B cell (primary cell): ENCODE data around the gene HOTAIR. TPM values are rescaled to one million over a fixed set of nuclear protein-coding genes. Genes with fewer than 3 reads are reported as not detected.

ENCODE experiments used
- ATAC-seq: fragments of 200-7000 bp; cut with Tn5 transposase; one replicate; pipeline ENCODE4 v1.10.0; 2021; ENCODE audit warnings: low read depth, mild to moderate bottlenecking, moderate number of reproducible peaks, moderate library complexity
- CTCF ChIA-PET: fragments of 350-600 bp; sonication (Branson Sonifier 250); formaldehyde crosslinking; loops from one replicate; lab custom pipeline; 2021; ENCODE audit warnings: antibody characterized with exemption, inconsistent platforms; lab: Charles Lee
- POLR2A ChIA-PET: fragments of 350-600 bp; sonication (Branson Sonifier 250); formaldehyde crosslinking; loops from one replicate; lab custom pipeline; 2021; ENCODE audit warnings: antibody characterized with exemption; lab: Charles Lee
- DNase-seq: peaks from one replicate; pipeline ENCODE4 v3.0.0; 2013
- H2AFZ ChIP-seq: 2 replicates; pipeline ENCODE4 v1.6.1; 2012; ENCODE audit warnings: mild to moderate bottlenecking, low read depth, low read length; ENCODE audit not compliant: insufficient read depth, poor library complexity, severe bottlenecking
- H3K27ac ChIP-seq, 2 donors: 1 replicate in 1 of 2; 2 replicates in 1 of 2; pipeline ENCODE4 v1.5.1; 2012 to 2013; ENCODE audit warnings: low read length in 2 of 2, mild to moderate bottlenecking in 2 of 2, moderate library complexity in 1 of 2
- H3K27me3 ChIP-seq, 4 experiments: fragments of 200-600 bp in 1 of 4; sonication (generic) in 1 of 4; replicated peaks in 1 of 4; 1 replicate in 2 of 4; 2 replicates in 2 of 4; pipeline versions ENCODE4 v1.6.1 to v1.7.0; 2013 to 2016; ENCODE audit warnings: low read length in 3 of 4, mild to moderate bottlenecking in 2 of 4, mixed read lengths in 1 of 4, moderate library complexity in 1 of 4; ENCODE audit not compliant: insufficient read depth in 4 of 4, control insufficient read depth in 3 of 4; ENCODE audit errors: control extremely low read depth in 1 of 4
- H3K36me3 ChIP-seq, 2 experiments: replicated peaks in 1 of 2; 1 replicate in 1 of 2; 2 replicates in 1 of 2; pipeline versions ENCODE4 v1.6.1 to v1.7.1; 2013; ENCODE audit warnings: low read length in 1 of 2; ENCODE audit not compliant: insufficient read depth in 2 of 2, control insufficient read depth in 1 of 2; ENCODE audit errors: control extremely low read depth in 1 of 2, extremely low read depth in 1 of 2
- H3K4me1 ChIP-seq, 2 donors: fragments of 200-600 bp in 1 of 2; sonication (generic) in 1 of 2; 1 replicate in 1 of 2; 2 replicates in 1 of 2; pipeline versions ENCODE4 v1.5.1 to v1.6.1; 2013 to 2017; ENCODE audit warnings: low read length in 2 of 2; ENCODE audit not compliant: control insufficient read depth in 2 of 2, insufficient read depth in 2 of 2
- H3K4me2 ChIP-seq: replicated peaks from 2 replicates; pipeline ENCODE3; 2012; ENCODE audit warnings: mild to moderate bottlenecking, low read depth, low read length; ENCODE audit not compliant: poor library complexity, severe bottlenecking
- H3K4me3 ChIP-seq, 5 experiments: fragments of 200-600 bp in 1 of 5; sonication (generic) in 1 of 5; 1 replicate in 3 of 5; 2 replicates in 2 of 5; pipeline versions ENCODE4 v1.5.1 to v1.7.0; 2011 to 2016; ENCODE audit warnings: low read length in 4 of 5, mild to moderate bottlenecking in 4 of 5, low read depth in 2 of 5, control low read depth in 1 of 5, moderate library complexity in 1 of 5; ENCODE audit not compliant: insufficient read depth in 1 of 5; ENCODE audit errors: control extremely low read depth in 1 of 5, extremely low read depth in 1 of 5
- H3K79me2 ChIP-seq: fragments of 200-600 bp; sonication (generic); one replicate; pipeline ENCODE4 v1.6.0; 2016; ENCODE audit warnings: low read length; ENCODE audit not compliant: control insufficient read depth, insufficient read depth
- H3K9ac ChIP-seq: fragments of 200-600 bp; sonication (generic); 2 replicates; pipeline ENCODE4 v1.6.1; 2017; ENCODE audit warnings: mild to moderate bottlenecking, low read length, moderate library complexity
- H3K9me3 ChIP-seq, 3 donors: one replicate each; pipeline versions ENCODE4 v1.6.1 to v1.7.1; 2013; ENCODE audit warnings: low read length in 2 of 3; ENCODE audit not compliant: control insufficient read depth in 2 of 3, insufficient read depth in 1 of 3; ENCODE audit errors: control extremely low read depth in 1 of 3
- H4K20me1 ChIP-seq: 2 replicates; pipeline ENCODE4 v1.6.0; 2012; ENCODE audit warnings: mild to moderate bottlenecking, low read length; ENCODE audit not compliant: insufficient read depth, control insufficient read depth, poor library complexity, severe bottlenecking
- H3K27ac Mint-ChIP-seq: one replicate; pipeline ENCODE4 v1.8.0; 2021; ENCODE audit warnings: mixed read lengths
- H3K27me3 Mint-ChIP-seq: one replicate; pipeline ENCODE4 v1.8.0; 2021; ENCODE audit warnings: mixed read lengths
- H3K4me1 Mint-ChIP-seq: one replicate; pipeline ENCODE4 v1.8.0; 2021; ENCODE audit warnings: mixed read lengths
- H3K4me3 Mint-ChIP-seq: one replicate; pipeline ENCODE4 v1.8.0; 2021; ENCODE audit warnings: mixed read lengths
- H3K9me3 Mint-ChIP-seq: one replicate; pipeline ENCODE4 v1.8.0; 2022; ENCODE audit warnings: mixed read lengths; ENCODE audit not compliant: insufficient read depth
- CTCF ChIP-seq: fragments of 200-600 bp; IDR thresholded peaks from one replicate; pipeline ENCODE4 v1.8.0; 2022; ENCODE audit warnings: antibody characterized with exemption, mild to moderate bottlenecking
- EZH2 ChIP-seq: IDR thresholded peaks from 2 replicates; pipeline ENCODE4 v1.6.1; 2012; ENCODE audit warnings: borderline replicate concordance, low read depth, mild to moderate bottlenecking, moderate library complexity, low read length; ENCODE audit not compliant: insufficient read depth, poor library complexity, severe bottlenecking
- WGBS: methylation state at CpG from one replicate; pipeline ENCODE4 v1.1.5; 2013; ENCODE audit warnings: missing lambda C conversion rate; ENCODE audit not compliant: insufficient coverage; 5-methylcytosine and 5-hydroxymethylcytosine counted together
- intact Hi-C: fragments of 100-400 bp; cut with micrococcal nuclease; formaldehyde crosslinking; loops from one replicate; pipeline ENCODE4 v1.10.0; 2022
- polyA plus RNA-seq: library from polyadenylated mRNA; depleted of rRNA; stranded (reverse); fragments of >200 nt; gene quantifications from 2 replicates; pipeline ENCODE4 v1.2.3, GENCODE V29; 2012
- total RNA-seq, 2 donors: library from RNA; stranded (reverse); fragments of 120-200 nt in 1 of 2; gene quantifications; 1 replicate in 1 of 2; 2 replicates in 1 of 2; pipeline versions ENCODE4 v1.2.3 to v1.2.4, GENCODE V29; 2013 to 2022

HOTAIR gene
- total and polyA plus RNA-seq, 2 donors (not counting 1 experiment from before 2014, with no cell fraction given), result not detected

DNA sequence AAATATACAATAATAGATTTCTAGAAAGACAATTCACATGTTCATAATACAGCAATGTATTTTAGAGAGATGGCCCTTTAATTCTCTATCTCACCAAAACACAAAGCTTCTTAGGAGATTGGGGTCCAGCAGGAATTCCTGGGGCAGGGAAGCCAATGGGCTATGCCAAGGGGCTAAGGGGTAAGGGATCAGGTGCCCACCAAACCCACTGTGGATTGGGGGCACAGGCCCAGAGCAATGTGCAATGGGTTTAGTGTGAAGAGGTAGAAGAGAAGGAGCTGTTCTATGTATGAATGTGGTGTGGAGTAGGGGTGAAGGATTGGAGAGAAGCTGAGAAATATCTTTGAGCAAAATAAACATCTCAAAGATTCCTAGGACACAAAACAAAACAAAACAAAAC lies 33.6 kb downstream of the HOTAIR start:
- Histone ChIP-seq H2AFZ (no peak overlapping the region), H3K9me3 (peaks cover 0 to 47% (median 1%) of the 10 kb centered on the region in 3 donors), H3K4me2 (no peak overlapping the region), H3K4me3 (no peak overlapping the region), H3K27ac (no peak overlapping the region), H3K9ac (no peak overlapping the region), H3K79me2 (no peaks in the 10 kb centered on the region), H3K36me3 (no peaks in the 10 kb centered on the region), H3K27me3 (peaks cover 0 to 86% (median 80%) of the 10 kb centered on the region in 4 experiments), H3K4me1 (peaks cover 4 to 20% of the 10 kb centered on the region in 2 donors), H4K20me1 (no peaks in the 10 kb centered on the region)
- H3K27me3 Mint-ChIP-seq, result peaks cover 76% of the 10 kb centered on the region
- no peak overlapping the region for H3K27ac Mint-ChIP-seq
- no peak for TF ChIP-seq CTCF
- no peak for TF ChIP-seq EZH2
- no peaks in the 10 kb centered on the region for H3K9me3 Mint-ChIP-seq
- ATAC-seq (no peak), DNase-seq (no peak)
- ChIA-PET POLR2A (no interaction called here), CTCF (interaction anchor here (0.8 kb wide), 1 partner anchor 65 kb away, joined by 3 read pairs; no protein-coding TSS in a partner anchor)
- H3K4me3 Mint-ChIP-seq, result no peak overlapping the region
- intact Hi-C loops, result loop anchor here (5.0 kb wide), 1 partner anchor 46 kb away; the partner anchor contains the start of gene HOXC10
- no peaks in the 10 kb centered on the region for H3K4me1 Mint-ChIP-seq

DNA sequence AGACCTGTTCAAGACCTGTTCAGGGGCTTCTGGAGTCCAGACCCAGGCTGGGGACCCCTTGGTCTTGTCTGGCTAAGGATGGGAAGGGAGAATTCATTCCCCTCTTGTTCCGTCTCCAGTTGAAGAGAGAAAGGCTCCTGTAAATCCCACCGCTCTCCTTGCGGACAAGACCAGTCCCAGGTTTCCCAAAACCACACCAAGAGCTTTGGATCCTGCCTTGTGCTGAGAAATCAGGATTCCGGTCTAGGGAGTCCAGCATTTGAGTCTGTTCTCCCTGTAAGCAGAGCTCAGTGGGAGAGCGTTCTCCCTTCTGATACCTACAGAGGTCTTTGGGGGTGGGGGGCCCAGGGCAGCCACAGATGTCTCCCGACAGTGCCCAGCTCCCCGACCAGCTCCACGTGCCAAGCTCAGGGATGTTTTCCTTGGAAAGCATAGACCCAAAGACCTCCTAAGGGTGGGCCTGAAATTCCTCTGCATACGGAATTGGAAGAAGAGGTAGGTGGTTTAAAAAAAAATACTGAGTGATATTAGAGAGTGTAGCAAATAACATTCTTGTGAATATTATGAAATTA lies 34.2 kb downstream of the HOTAIR start:
- Histone ChIP-seq H3K27me3 (peaks cover 0 to 85% (median 78%) of the 10 kb centered on the region in 4 experiments), H2AFZ (no peak overlapping the region), H3K27ac (no peak overlapping the region), H3K4me2 (no peak overlapping the region), H3K9me3 (peaks cover 0 to 50% (median 1%) of the 10 kb centered on the region in 3 donors), H3K79me2 (no peaks in the 10 kb centered on the region), H3K9ac (no peak overlapping the region), H3K4me3 (no peak overlapping the region), H3K4me1 (peaks cover 7 to 24% of the 10 kb centered on the region in 2 donors), H4K20me1 (no peaks in the 10 kb centered on the region), H3K36me3 (no peaks in the 10 kb centered on the region)
- DNase-seq, result no peak
- Mint-ChIP-seq H3K9me3 (no peaks in the 10 kb centered on the region), H3K4me1 (peaks cover 3% of the 10 kb centered on the region), H3K4me3 (no peak overlapping the region), H3K27me3 (peaks cover 76% of the 10 kb centered on the region), H3K27ac (no peak overlapping the region)
- CTCF ChIA-PET, result no interaction called here
- POLR2A ChIA-PET, result no interaction called here
- ATAC-seq, result no peak
- WGBS, result 16% methylated on average over 5 of the region's 9 CpGs
- TF ChIP-seq EZH2 (no peak), CTCF (no peak)
- intact Hi-C loops, result loop anchor here (5.0 kb wide), 1 partner anchor 47 kb away; the partner anchor contains the start of gene HOXC10
